ENCODE data around the gene DOCK4. TPM values are rescaled to one million over a fixed set of nuclear protein-coding genes. Genes with fewer than 3 reads are reported as not detected.

The DOCK4 gene
- polyA plus RNA-seq, 1 donor = 7.5 TPM

- DNase-seq (ENCODE audit: low read depth) = no peak
These were observed 96.0 kb downstream of the DOCK4 start for GRCh38 chr7:112110175-112110574.

- DNase-seq (ENCODE audit: low read depth) = no peak
These were observed 97.2 kb downstream of the DOCK4 start for GRCh38 chr7:112108981-112109380.

DNA sequence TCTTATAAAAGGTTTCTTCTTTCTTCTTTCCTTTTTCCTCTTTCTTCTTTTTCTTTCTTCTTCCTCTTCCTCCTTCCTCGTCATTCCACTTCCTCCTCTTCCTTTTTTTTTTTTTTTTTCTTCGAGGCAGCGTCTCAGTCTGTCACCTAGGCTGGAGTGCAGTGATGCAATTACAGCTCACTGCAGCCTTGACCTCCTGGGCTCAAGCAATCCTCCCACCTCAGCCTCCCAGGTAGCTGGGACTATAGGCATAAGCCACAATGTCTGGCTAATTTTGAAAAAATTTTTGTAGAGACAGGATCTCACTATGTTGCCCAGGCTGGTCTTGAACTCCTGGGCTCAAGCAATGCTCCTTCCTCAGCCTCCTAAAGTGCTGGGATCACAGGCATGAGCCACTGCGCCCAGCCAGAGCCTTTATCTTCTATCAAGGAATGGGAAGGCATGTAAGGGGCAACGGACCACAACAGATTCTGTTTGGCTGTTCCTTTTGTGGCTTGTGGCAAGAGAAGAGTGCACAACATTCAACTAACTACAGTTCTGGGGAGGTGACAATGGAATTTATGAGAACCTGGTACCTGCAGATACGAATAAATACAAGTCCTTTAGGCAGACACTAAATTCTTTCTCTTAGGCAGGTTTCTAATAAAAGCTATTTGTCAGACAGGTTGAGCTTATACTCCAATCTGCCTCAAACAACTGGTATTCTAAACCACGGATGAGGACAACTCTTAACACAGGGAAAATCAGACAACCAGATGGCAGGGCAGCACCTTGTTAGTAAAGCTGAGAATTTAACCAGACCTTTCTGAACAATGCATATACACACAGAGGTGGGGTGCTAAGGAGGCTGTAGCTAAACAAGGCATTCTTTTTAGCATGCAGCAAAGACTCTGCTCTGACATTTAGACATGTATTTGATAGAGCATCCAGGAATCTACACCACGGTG, 100.3 kb downstream of the DOCK4 start:
- no peak for DNase-seq (ENCODE audit: low read depth)

DNA sequence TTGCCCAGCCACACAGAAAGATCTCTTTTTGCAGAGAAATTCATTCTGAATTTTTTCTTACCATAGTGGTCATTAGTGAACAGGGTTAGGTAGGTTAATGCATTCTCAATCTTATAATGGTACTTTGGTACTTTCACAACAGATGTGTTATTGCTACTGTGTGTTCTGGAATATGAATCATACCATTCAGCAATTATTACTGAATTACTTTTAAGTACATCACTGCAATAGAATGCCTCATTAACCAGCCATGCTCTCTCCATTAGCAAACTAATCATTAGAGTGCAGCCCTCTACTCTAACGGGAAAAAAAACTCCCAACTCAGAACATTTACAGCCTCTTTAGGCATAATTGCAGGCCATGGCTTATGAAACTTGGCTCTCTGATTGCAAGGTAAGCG, 102.1 kb downstream of the DOCK4 start:
- DNase-seq (ENCODE audit: low read depth) = no peak

- no peak for DNase-seq (ENCODE audit: low read depth)
These were observed 103.0 kb downstream of the DOCK4 start for GRCh38 chr7:112103246-112103645.

DNA sequence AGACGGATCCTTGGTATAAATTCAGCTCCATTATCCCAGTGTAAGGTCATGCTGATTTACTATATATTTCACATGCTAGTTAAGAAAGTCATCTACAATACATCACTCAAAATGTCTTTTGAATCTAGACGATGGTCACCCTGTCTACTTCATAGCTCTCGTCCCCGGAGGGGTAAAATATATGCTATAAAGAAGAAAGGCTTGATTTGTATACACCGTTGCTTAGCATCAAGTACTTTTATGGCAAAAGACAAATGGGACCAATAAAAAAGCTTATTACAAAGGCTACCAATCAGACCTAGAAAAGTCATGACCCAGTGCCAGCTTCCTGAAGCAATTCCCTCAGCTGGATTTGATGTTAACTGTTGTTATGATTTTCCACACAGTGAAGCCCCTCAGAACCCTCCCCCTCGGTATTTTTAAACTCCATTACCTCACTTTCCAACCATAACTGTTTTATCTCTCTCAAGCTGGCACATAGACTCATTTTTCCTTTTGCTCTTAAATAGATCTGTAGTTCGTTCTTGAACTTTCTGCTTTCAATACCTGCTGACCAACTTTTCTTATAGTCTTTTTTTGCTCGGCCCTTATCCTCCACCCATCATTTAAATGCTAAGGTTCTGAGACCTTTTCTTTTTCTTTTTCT, 104.9 kb downstream of the DOCK4 start:
- DNase-seq (ENCODE audit: low read depth) = no peak

GRCh38 chr7:112097524-112097923, 108.7 kb downstream of the DOCK4 start:
- no peak for DNase-seq (ENCODE audit: low read depth)

GRCh38 chr7:112093409-112093808, 112.8 kb downstream of the DOCK4 start:
- DNase-seq (ENCODE audit: low read depth) = no peak

DNA sequence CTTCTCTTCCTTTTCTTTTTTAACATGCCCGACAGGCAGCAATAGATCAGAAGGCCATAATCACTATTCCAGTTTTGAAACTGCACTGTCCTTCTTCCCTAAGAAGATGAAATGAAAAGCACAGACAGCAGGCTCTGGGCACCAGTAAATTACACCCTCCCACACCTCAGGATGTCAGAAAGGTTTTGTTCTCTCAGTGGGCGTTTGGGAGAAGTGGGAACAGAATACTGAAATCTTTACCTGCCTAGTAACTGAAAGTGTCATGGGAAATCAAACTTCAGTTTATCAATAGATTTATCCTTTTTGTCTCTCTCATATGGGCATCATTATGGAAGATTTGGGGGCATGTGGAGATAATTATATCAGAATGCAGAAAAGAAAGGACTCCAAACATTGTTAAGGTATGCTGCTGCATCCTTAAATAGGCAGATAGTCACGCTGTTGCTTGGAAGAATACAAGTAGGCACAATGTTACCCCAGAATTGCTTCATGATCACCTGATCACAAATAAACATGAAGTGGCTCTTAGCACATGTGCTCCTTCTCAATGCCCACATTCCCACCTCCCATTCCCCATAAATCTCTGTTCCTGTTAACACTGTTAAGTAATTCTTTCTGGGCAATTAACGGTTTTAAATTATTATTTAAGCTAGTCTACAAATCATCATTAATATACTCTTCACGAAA, 113.3 kb downstream of the DOCK4 start:
- no peak for DNase-seq (ENCODE audit: low read depth)

DNA sequence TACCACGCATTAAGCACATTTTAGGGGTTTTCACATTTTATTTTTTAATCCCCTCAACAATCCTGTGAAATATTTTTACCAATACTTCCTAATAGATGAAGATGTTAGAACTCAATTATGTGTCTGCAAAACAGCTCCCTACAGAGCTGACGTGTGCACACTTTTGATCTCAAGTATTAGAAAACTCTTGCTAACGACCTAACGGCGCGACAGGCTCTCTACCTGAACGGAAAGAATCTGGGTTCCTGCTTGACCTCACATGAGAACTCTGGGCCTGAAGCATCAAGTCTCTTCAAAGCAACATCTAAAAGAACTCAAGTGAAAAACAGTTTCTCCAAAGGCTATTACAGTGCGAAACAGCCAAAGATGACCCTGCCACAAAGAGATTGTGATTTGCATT, 113.9 kb downstream of the DOCK4 start:
- no peak for DNase-seq (ENCODE audit: low read depth)

- no peak for DNase-seq (ENCODE audit: low read depth)
These were observed 114.4 kb downstream of the DOCK4 start for GRCh38 chr7:112091768-112092167.

DNA sequence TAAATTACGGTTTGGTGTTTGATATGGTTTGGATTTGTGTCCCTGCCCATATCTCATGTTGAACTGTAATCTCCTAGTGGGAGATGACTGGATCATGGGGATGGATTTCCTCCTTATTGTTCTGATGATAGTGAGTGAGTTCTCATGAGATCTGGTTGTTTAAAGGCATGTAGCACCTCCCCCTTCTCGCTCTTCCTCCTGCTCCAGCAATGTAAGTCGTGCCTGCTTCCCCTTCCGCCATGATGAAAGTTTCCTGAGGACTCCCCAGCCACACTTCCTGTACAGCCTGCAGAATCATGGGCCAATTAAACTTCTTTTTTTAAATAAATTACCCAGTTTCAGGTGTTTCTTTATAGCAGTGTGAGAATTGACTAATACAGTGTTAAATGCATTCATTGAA, 116.6 kb downstream of the DOCK4 start:
- DNase-seq (ENCODE audit: low read depth) = no peak

DNA sequence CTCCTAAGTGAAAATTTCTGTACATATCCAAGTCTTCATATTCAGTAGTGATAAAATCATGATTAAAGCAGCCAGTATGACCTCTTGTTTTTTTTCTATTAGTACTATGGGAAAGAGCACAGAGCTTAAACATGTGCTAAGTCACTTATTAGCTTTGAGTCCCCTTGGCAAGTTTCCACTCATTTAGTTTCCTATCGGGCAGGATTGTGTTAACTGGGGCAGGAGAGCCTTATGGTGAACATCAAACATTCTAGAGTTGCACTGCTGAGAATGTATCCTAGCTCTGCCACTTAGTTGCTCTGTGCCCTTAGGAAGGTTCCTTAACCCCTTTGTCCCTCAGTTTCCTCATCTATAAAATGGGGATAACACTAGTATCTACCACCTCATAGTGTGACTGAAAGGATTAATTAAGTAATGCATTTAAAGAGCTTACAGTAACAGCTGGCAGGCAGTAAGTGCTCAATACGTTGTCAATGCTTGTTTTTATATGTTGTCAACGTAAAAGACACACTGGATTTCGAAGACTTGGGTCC, 117.6 kb downstream of the DOCK4 start:
- no peak for DNase-seq (ENCODE audit: low read depth)

- no peak for DNase-seq (ENCODE audit: low read depth)
These were observed 119.5 kb downstream of the DOCK4 start for GRCh38 chr7:112086496-112087254.

- no peak for DNase-seq (ENCODE audit: low read depth)
These were observed 121.7 kb downstream of the DOCK4 start for GRCh38 chr7:112084520-112084971.

DNA sequence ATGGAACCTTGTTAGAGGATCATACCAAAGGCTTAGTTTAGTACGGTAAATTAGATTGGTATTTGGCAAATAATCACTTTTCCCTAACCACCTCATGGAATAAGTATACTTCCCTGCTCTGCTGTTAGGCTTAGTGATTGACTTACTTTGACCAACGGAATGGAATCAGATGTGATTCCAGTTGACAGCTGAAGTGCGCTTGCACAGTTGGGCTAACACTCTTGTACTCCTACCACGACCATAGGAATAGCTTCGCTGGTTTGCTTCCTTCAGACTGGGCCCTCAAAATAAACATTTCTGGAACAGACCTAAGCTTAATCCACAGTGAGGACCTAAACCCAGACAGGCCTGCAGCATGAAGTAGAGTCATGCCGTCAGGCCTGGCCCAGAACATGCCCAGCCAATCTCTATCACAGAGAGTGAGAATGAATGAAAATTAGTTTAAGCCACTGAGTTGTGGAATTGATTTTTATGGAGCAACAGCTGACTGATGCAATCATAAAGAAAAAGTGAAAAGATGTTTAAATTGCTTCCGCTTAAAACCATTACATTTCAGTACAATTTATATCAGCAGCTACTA, 122.3 kb downstream of the DOCK4 start:
- DNase-seq (ENCODE audit: low read depth) = no peak

DNA sequence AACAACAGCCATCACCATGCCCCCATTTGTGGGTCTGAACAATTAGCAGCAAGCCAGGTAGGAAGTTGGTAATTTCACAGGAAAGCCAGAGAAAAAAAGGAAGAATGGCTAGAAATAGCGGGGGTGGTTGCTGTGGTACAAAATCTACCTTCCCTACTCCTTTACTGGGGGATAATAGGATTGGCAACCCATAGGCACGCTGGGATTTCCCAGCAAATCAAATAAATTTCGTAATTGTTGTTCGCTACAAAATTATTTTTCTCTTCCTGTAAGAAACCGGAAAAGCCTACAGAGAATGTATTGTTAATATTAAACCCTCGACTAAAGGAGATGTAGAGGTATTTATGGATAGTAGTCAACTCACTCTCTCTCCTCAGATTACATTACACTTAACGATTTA, 123.9 kb downstream of the DOCK4 start:
- no peak for DNase-seq (ENCODE audit: low read depth)

DNA sequence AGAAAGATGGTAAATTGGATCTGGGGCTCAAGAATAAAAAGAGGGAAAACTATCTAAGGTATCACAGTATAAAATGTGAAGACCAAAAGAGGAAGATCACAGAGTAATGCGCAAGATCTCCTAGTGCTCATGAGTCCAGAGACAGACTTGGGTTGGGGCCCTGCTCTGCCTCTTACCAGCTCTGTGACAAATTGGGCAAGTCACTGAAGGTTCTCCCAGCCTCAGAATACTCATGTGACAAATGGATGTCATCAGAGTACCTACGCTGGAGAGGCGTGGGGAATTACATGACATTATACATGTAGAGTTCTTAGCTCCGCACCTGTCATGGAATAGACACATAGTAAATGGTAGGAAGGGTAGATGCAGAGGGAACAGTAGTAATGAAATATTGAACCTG, 124.4 kb downstream of the DOCK4 start:
- DNase-seq (ENCODE audit: low read depth) = no peak

- DNase-seq (ENCODE audit: low read depth) = no peak
These were observed 125.2 kb downstream of the DOCK4 start for GRCh38 chr7:112080978-112081377.

- DNase-seq (ENCODE audit: low read depth) = no peak
These were observed 125.8 kb downstream of the DOCK4 start for GRCh38 chr7:112080441-112080840.

DNA sequence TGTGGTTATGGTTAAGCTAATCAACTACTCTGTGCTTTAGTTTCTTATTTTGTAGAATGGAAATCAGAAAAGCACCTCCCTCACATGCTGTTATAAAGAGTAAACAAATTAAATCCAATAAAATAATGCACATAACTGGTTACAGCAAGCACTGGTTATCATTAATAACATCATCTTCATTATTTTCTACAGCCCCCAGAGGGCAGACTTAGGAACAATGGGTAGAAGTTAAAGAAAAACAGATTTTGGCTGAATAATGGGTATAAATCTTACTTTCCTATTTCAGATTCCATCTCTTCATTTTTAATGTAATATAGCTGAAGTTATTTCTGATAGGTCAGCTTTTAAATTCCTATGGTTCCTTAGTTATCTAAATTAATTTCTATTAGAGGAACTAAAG, 126.5 kb downstream of the DOCK4 start:
- no peak for DNase-seq (ENCODE audit: low read depth)
